ENCODE measurements around the gene TRIM63.

The TRIM63 gene

GRCh38 chr1:26012864-26013263 lies 54.6 kb downstream of the TRIM63 start:
- no peak for FAIRE-seq

GRCh38 chr1:26010825-26011224 lies 56.6 kb downstream of the TRIM63 start:
- FAIRE-seq = no peak

DNA sequence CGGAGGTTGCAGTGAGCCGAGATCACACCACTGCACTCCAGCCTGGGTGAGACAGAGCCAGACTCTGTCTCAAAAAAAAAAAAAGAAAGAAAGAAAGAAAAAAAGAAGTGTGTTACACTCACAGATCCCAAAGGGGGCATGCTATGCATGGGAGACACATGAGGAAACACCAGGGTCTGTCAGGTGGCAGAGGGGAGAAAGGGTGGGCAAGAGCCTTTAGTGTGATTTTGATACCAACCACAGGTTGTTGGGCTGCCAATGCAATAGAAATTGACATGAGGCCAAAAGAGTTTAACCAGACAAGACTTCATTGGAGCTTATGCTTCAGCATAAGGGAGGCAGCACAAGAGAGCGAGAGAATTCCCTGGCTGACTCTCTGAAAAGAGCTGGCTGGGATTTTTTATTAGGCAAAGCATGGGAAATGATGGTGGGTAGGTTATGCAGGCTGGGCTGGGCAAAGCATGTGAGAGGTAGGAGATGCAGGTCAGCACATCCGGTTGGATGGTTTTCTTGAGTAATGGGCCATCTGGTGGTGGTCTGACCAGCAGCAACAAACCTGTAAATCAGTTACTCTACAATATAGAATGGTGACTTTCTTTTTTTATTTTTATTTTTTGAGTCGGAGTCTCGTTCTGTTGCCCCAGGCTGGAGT lies 57.5 kb downstream of the TRIM63 start:
- FAIRE-seq = no peak

DNA sequence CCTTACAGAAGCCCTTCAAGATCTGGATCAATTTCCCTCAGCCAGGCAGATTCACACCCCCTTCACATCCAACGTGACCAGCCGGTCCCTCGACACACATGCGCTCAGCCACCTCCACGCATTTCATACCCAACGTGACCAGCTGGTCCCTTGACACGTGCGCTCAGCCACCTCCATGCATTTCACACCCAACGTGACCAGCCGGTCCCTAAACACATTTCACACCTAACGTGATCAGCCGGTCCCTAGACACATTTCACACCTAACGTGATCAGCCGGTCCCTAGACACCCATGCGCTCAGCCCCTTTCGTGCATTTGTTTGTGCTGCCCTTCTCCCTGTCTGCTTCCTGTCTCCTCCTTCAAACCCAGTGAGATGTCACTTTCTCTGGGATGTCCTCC lies 60.7 kb downstream of the TRIM63 start:
- FAIRE-seq = no peak

GRCh38 chr1:26005434-26006105 lies 61.9 kb downstream of the TRIM63 start:
- FAIRE-seq = no peak

DNA sequence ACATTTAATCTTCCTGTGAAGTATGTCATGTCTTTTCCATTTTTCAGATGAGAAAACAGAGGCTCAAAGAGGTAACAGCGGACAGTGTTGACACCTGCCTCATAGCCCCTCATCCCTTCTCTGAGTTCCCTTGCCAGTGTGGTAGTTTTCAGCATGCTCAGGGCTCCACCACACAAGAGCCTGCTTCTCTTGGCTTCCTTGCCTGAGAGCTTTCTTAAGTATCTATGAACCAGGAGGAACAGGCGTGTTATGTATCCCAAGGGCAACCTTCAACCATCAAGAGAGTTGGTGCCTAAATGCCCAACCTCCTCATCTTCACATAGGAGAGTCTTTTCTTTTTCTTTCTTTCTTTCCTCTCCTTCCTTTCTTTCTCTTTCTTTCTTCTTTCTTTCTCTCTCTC lies 63.7 kb downstream of the TRIM63 start:
- FAIRE-seq = no peak

DNA sequence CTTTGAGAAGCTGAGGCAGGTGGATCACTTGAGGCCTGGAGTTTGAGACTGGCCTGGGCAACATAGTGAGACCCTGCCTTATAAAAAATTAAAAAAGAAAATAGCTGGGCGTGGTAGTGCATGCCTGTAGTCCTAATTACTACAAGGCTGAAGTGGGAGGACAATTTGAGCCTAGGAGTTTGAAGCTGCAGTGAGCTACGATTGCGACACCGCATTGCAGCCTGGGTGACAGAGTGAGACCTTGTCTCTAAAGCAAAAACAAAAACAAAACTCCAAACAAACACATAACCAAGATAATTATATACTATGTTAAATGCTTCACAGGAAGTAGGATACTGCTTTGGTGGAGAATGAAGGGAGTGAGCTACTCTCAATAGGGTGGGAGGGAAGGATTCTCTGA lies 64.2 kb downstream of the TRIM63 start:
- no peak for FAIRE-seq
